ENCODE data around the gene CTRL. TPM values are rescaled to one million over a fixed set of nuclear protein-coding genes. Genes with fewer than 3 reads are reported as not detected.

The CTRL gene
- total RNA-seq, 1 donor from 2014 or later, result 6.5 TPM

GRCh38 chr16:67888331-67888730 lies 43.3 kb downstream of the CTRL start:
- Mint-ChIP-seq H3K4me1 (peaks cover 7% of the 10 kb centered on the region), H3K36me3 (ENCODE audit: low read depth) (peaks cover 17% of the 10 kb centered on the region), H3K9me3 (no peaks in the 10 kb centered on the region), H3K4me3 (no peak overlapping the region), H3K27ac (no peak overlapping the region), H3K27me3 (no peaks in the 10 kb centered on the region)
- intact Hi-C loops (cut with micrococcal nuclease), result no loop called here
- DNase-seq, result no peak

DNA sequence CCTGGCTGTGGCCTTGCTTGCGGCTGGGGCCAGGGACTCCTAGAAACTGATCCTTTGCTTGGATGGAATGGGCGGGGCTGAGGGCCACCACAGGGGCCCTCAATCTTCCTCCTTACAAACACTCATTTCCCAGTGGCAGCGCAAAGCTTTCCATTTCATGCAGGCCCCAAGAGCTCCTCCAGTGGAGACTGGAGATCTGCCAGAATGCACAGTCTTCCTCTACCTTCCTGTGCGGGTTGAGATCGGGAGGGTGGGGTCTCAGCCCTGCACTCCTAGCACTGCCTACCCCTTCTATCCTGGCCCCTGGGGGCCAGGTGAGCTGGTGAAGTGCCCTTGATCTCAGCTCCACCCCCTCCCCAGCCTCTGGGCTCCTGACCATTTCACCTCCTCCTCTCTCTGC lies 45.3 kb downstream of the CTRL start:
- intact Hi-C loops (cut with micrococcal nuclease), result no loop called here
- DNase-seq, result no peak
- Mint-ChIP-seq H3K9me3 (no peaks in the 10 kb centered on the region), H3K4me1 (no peaks in the 10 kb centered on the region), H3K36me3 (ENCODE audit: low read depth) (peaks cover 29% of the 10 kb centered on the region), H3K27me3 (no peaks in the 10 kb centered on the region), H3K27ac (peak overlapping the region; percentile 5), H3K4me3 (no peak overlapping the region)

DNA sequence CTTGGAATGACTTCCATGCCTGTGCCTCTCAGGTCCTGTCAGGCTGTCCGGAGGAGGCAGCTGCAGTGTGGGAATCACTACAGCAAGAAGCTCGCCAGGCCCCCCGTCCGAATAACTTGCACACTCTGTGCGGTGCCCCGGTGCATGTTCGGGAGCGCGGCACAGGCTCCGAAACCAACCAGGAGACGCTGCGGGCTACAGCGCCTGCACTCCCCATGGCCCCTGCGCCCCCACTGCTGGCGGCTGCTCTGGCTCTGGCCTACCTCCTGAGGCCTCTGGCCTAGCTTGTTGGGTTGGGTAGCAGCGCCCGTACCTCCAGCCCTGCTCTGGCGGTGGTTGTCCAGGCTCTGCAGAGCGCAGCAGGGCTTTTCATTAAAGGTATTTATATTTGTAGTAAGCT lies 45.7 kb downstream of the CTRL start:
- Mint-ChIP-seq H3K4me1 (no peaks in the 10 kb centered on the region), H3K4me3 (no peak overlapping the region), H3K27ac (no peak overlapping the region), H3K9me3 (no peaks in the 10 kb centered on the region), H3K36me3 (ENCODE audit: low read depth) (peaks cover 29% of the 10 kb centered on the region), H3K27me3 (no peaks in the 10 kb centered on the region)
- DNase-seq, result no peak
- intact Hi-C loops (cut with micrococcal nuclease), result no loop called here

- Mint-ChIP-seq H3K36me3 (ENCODE audit: low read depth) (peaks cover 29% of the 10 kb centered on the region), H3K4me1 (no peaks in the 10 kb centered on the region), H3K27ac (no peak overlapping the region), H3K27me3 (no peaks in the 10 kb centered on the region), H3K9me3 (no peaks in the 10 kb centered on the region), H3K4me3 (no peak overlapping the region)
- intact Hi-C loops (cut with micrococcal nuclease), result no loop called here
- no peak for DNase-seq
Observed at GRCh38 chr16:67885545-67885944, 46.1 kb downstream of the CTRL start.

- no peaks in the 10 kb centered on the region for H3K4me1 Mint-ChIP-seq
- no peaks in the 10 kb centered on the region for H3K27me3 Mint-ChIP-seq
- H3K36me3 Mint-ChIP-seq (ENCODE audit: low read depth), result peaks cover 34% of the 10 kb centered on the region
- no peak within 1 kb of the TSS for H3K4me3 Mint-ChIP-seq
- no peak for DNase-seq
- intact Hi-C loops (cut with micrococcal nuclease), result no loop called here
- no peaks in the 10 kb centered on the region for H3K9me3 Mint-ChIP-seq
- no peak within 1 kb of the TSS for H3K27ac Mint-ChIP-seq
Observed at GRCh38 chr16:67884684-67885083, 47.0 kb downstream of the CTRL start, which contains the start of gene NRN1L. Gene NRN1L (plus strand): TSS chr16:67884885. CDS start chr16:67884904, 19 bp downstream.

GRCh38 chr16:67883872-67884261 lies 47.8 kb downstream of the CTRL start:
- Mint-ChIP-seq H3K9me3 (no peaks in the 10 kb centered on the region), H3K36me3 (ENCODE audit: low read depth) (peaks cover 43% of the 10 kb centered on the region), H3K4me1 (no peaks in the 10 kb centered on the region), H3K27me3 (no peaks in the 10 kb centered on the region), H3K4me3 (no peak overlapping the region), H3K27ac (no peak overlapping the region)
- intact Hi-C loops (cut with micrococcal nuclease), result loop anchor here (1.0 kb wide), 1 partner anchor 44 kb away; no protein-coding TSS in a partner anchor
- DNase-seq, result peak; percentile 92

GRCh38 chr16:67883146-67883871 lies 48.4 kb downstream of the CTRL start:
- H3K4me1 Mint-ChIP-seq, result no peaks in the 10 kb centered on the region
- no peak overlapping the region for H3K4me3 Mint-ChIP-seq
- peak overlapping the region; percentile 10 for H3K27ac Mint-ChIP-seq
- intact Hi-C loops (cut with micrococcal nuclease), result loop anchor here (1.0 kb wide), 1 partner anchor 45 kb away; no protein-coding TSS in a partner anchor
- no peak for DNase-seq
- H3K27me3 Mint-ChIP-seq, result no peaks in the 10 kb centered on the region
- H3K36me3 Mint-ChIP-seq (ENCODE audit: low read depth), result peaks cover 48% of the 10 kb centered on the region
- no peaks in the 10 kb centered on the region for H3K9me3 Mint-ChIP-seq

- DNase-seq, result no peak
- no peak overlapping the region for H3K27ac Mint-ChIP-seq
- H3K9me3 Mint-ChIP-seq, result no peaks in the 10 kb centered on the region
- H3K4me1 Mint-ChIP-seq, result no peaks in the 10 kb centered on the region
- H3K27me3 Mint-ChIP-seq, result no peaks in the 10 kb centered on the region
- H3K4me3 Mint-ChIP-seq, result no peak overlapping the region
- intact Hi-C loops (cut with micrococcal nuclease), result loop anchor here (1.0 kb wide), 1 partner anchor 46 kb away; no protein-coding TSS in a partner anchor
- H3K36me3 Mint-ChIP-seq (ENCODE audit: low read depth), result peaks cover 53% of the 10 kb centered on the region
Observed at GRCh38 chr16:67882374-67883145, 49.1 kb downstream of the CTRL start.

- DNase-seq, result no peak
- H3K27ac Mint-ChIP-seq, result no peak overlapping the region
- intact Hi-C loops (cut with micrococcal nuclease), result no loop called here
Observed at GRCh38 chr16:67881621-67882161, 50.0 kb downstream of the CTRL start.

DNA sequence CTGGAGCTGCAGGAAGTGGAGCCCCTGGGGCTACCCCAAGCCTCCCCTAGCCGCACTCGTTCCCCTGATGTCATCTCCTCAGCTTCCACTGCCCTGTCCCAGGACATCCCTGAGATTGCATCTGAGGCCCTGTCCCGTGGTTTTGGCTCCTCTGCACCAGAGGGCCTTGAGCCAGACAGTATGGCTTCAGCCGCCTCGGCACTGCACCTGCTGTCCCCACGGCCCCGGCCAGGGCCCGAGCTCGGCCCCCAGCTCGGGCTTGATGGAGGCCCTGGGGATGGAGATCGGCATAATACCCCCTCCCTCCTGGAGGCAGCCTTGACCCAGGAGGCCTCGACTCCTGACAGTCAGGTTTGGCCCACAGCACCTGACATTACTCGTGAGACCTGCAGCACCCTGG lies 51.1 kb downstream of the CTRL start:
- Mint-ChIP-seq H3K4me3 (no peak overlapping the region), H3K27me3 (no peaks in the 10 kb centered on the region), H3K27ac (no peak overlapping the region), H3K4me1 (peaks cover 3% of the 10 kb centered on the region), H3K36me3 (ENCODE audit: low read depth) (peaks cover 64% of the 10 kb centered on the region), H3K9me3 (no peaks in the 10 kb centered on the region)
- intact Hi-C loops (cut with micrococcal nuclease), result no loop called here
- no peak for DNase-seq

More at GRCh38 chr16:67881621-67882161, 50.0 kb downstream of the CTRL start:
- H3K36me3 Mint-ChIP-seq (ENCODE audit: low read depth), result peaks cover 59% of the 10 kb centered on the region
- no peaks in the 10 kb centered on the region for H3K9me3 Mint-ChIP-seq
- H3K27me3 Mint-ChIP-seq, result no peaks in the 10 kb centered on the region
- no peaks in the 10 kb centered on the region for H3K4me1 Mint-ChIP-seq
- H3K4me3 Mint-ChIP-seq, result no peak overlapping the region

- no peak overlapping the region for H3K27ac Mint-ChIP-seq
- H3K4me1 Mint-ChIP-seq, result peaks cover 9% of the 10 kb centered on the region
- no peak for DNase-seq
- H3K9me3 Mint-ChIP-seq, result no peaks in the 10 kb centered on the region
- H3K27me3 Mint-ChIP-seq, result no peaks in the 10 kb centered on the region
- intact Hi-C loops (cut with micrococcal nuclease), result no loop called here
- H3K36me3 Mint-ChIP-seq (ENCODE audit: low read depth), result peaks cover 70% of the 10 kb centered on the region
- H3K4me3 Mint-ChIP-seq, result no peak overlapping the region
Observed at GRCh38 chr16:67879936-67880335, 51.7 kb downstream of the CTRL start.

Measured in activated CD4-positive, alpha-beta T cell treated with anti-CD3 and anti-CD28 coated beads, Interleukin-2, amount 10 ng/mL, durations not matched to agents 24 days and 14 days (primary cell).